CD4-positive, CD25-positive, alpha-beta regulatory T cell (primary cell): Measurements from ENCODE around the gene SGMS2. TPM values are rescaled to one million over a fixed set of nuclear protein-coding genes. Genes with fewer than 3 reads are reported as not detected.

Experiments
- ATAC-seq, 2 donors: fragments of 150-1000 bp; cut with Tn5 transposase; one replicate each; pipeline ENCODE4 v1.10.0; 2021; ENCODE audit warnings: low read depth in 2 of 2, moderate number of reproducible peaks in 2 of 2, moderate library complexity in 1 of 2
- DNase-seq, 3 donors: peaks; one replicate each; pipeline versions ENCODE4 v3.0.0 to v3.0.0-alpha.2; 2012 to 2022; ENCODE audit warnings: mixed read lengths in 1 of 3
- H3K27ac ChIP-seq: one replicate; pipeline ENCODE4 v1.7.0; 2013; ENCODE audit warnings: mild to moderate bottlenecking, low read length; ENCODE audit not compliant: insufficient read depth, poor library complexity, severe bottlenecking
- H3K27me3 ChIP-seq: one replicate; pipeline ENCODE4 v1.7.0; 2013; ENCODE audit warnings: low read length; ENCODE audit not compliant: control insufficient read depth, insufficient read depth
- H3K36me3 ChIP-seq: one replicate; pipeline ENCODE4 v1.7.0; 2013; ENCODE audit warnings: mild to moderate bottlenecking, low read length, moderate library complexity; ENCODE audit not compliant: control insufficient read depth, insufficient read depth
- H3K4me1 ChIP-seq: 2 replicates; pipeline ENCODE4 v1.7.0; 2013; ENCODE audit warnings: mild to moderate bottlenecking, low read length; ENCODE audit not compliant: insufficient read depth, control insufficient read depth, poor library complexity, severe bottlenecking
- H3K4me3 ChIP-seq: one replicate; pipeline ENCODE4 v1.7.0; 2013; ENCODE audit warnings: low read depth, mild to moderate bottlenecking, low read length, moderate library complexity
- H3K9me3 ChIP-seq, 2 experiments: 1 replicate in 1 of 2; 2 replicates in 1 of 2; pipeline ENCODE4 v1.7.0; 2013; ENCODE audit warnings: low read length in 2 of 2, mild to moderate bottlenecking in 1 of 2, moderate library complexity in 1 of 2; ENCODE audit not compliant: control insufficient read depth in 2 of 2
- H3K27ac Mint-ChIP-seq, 3 donors: one replicate each; pipeline ENCODE4 v1.8.0; 2020 to 2022; ENCODE audit warnings: mild to moderate bottlenecking in 3 of 3, mixed read lengths in 3 of 3, moderate library complexity in 2 of 3
- H3K27me3 Mint-ChIP-seq: one replicate; pipeline ENCODE4 v1.8.0; 2022; ENCODE audit warnings: mild to moderate bottlenecking, mixed read lengths
- H3K36me3 Mint-ChIP-seq: one replicate; pipeline ENCODE4 v1.8.0; 2020; ENCODE audit warnings: mixed read lengths
- H3K4me1 Mint-ChIP-seq, 4 donors: one replicate each; pipeline ENCODE4 v1.8.0; 2020 to 2022; ENCODE audit warnings: mixed read lengths in 4 of 4, mild to moderate bottlenecking in 1 of 4
- H3K4me3 Mint-ChIP-seq, 4 donors: one replicate each; pipeline ENCODE4 v1.8.0; 2020 to 2022; ENCODE audit warnings: mild to moderate bottlenecking in 4 of 4, mixed read lengths in 4 of 4, moderate library complexity in 3 of 4
- H3K9me3 Mint-ChIP-seq, 7 donors: one replicate each; pipeline ENCODE4 v1.8.0; 2020 to 2022; ENCODE audit warnings: mixed read lengths in 7 of 7, mild to moderate bottlenecking in 3 of 7, moderate library complexity in 2 of 7
- polyA plus RNA-seq, 4 donors: library from polyadenylated mRNA; unstranded; fragments of 300-500 nt; fragmentation: Illumina TruSeq; gene quantifications; one replicate each; pipeline ENCODE4 v1.2.3, GENCODE V29; 2021
- total RNA-seq: library from RNA; stranded (reverse); gene quantifications from one replicate; pipeline ENCODE4 v1.2.3, GENCODE V29; 2022

Gene SGMS2
- total and polyA plus RNA-seq, 5 donors from 2014 or later = not detected

- no peaks in the 10 kb centered on the region for H3K36me3 Mint-ChIP-seq
- Histone ChIP-seq H3K4me1 (no peaks in the 10 kb centered on the region), H3K9me3 (no peaks in the 10 kb centered on the region), H3K27ac (no peak overlapping the region), H3K36me3 (no peaks in the 10 kb centered on the region), H3K4me3 (no peak overlapping the region), H3K27me3 (peaks cover under 1% of the 10 kb centered on the region)
- ATAC-seq (no peak), DNase-seq (no peak)
- peaks cover 0 to 3% (median 0%) of the 10 kb centered on the region in 7 donors for H3K9me3 Mint-ChIP-seq
- no peak overlapping the region for H3K27ac Mint-ChIP-seq
- H3K4me3 Mint-ChIP-seq = no peak overlapping the region
- no peaks in the 10 kb centered on the region for H3K4me1 Mint-ChIP-seq
- peaks cover 18% of the 10 kb centered on the region for H3K27me3 Mint-ChIP-seq
These were observed 7.6 kb downstream of the SGMS2 start for GRCh38 chr4:107832275-107832807.

GRCh38 chr4:107834241-107834794, 9.6 kb downstream of the SGMS2 start:
- Mint-ChIP-seq H3K27ac (no peak overlapping the region), H3K4me1 (no peaks in the 10 kb centered on the region), H3K36me3 (no peaks in the 10 kb centered on the region), H3K27me3 (peaks cover 5% of the 10 kb centered on the region), H3K4me3 (no peak overlapping the region), H3K9me3 (peaks cover 0 to 3% (median 0%) of the 10 kb centered on the region in 7 donors)
- ATAC-seq (no peak), DNase-seq (no peak)
- H3K27me3 ChIP-seq = no peaks in the 10 kb centered on the region
- H3K9me3 ChIP-seq = no peaks in the 10 kb centered on the region
- no peak overlapping the region for H3K4me3 ChIP-seq
- H3K4me1 ChIP-seq = no peaks in the 10 kb centered on the region
- no peak overlapping the region for H3K27ac ChIP-seq
- H3K36me3 ChIP-seq = no peaks in the 10 kb centered on the region

- Histone ChIP-seq H3K4me3 (no peak overlapping the region), H3K27ac (no peak overlapping the region), H3K27me3 (no peaks in the 10 kb centered on the region), H3K4me1 (no peaks in the 10 kb centered on the region), H3K9me3 (no peaks in the 10 kb centered on the region), H3K36me3 (no peaks in the 10 kb centered on the region)
- Mint-ChIP-seq H3K4me1 (no peaks in the 10 kb centered on the region), H3K4me3 (no peak overlapping the region), H3K36me3 (no peaks in the 10 kb centered on the region), H3K9me3 (peaks cover 0 to 1% (median 0%) of the 10 kb centered on the region in 7 donors), H3K27ac (no peak overlapping the region), H3K27me3 (peaks cover 5% of the 10 kb centered on the region)
- DNase-seq = no peak
- ATAC-seq = no peak
These were observed 10.7 kb downstream of the SGMS2 start for GRCh38 chr4:107835406-107835805.

DNA sequence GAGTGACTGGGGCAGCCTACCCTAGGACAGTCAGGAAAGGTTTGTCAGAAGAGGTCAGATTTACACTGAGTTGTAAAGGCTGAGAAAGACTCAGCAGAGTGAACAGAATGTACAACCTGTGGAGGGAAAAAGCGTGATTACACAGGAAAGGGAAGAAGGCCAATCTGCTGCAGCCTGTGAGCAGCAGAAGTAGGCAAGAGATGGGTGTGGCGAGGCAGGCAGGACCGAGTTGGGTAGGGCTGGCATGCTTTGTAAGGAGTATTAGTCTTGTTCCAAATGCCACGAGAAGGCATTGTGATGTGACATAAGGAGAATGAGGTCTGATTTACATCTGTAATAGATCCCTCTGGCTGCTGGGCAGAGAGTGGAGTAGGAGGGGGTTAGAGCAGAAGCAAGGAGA, 12.6 kb downstream of the SGMS2 start:
- no peak overlapping the region for H3K4me3 Mint-ChIP-seq

DNA sequence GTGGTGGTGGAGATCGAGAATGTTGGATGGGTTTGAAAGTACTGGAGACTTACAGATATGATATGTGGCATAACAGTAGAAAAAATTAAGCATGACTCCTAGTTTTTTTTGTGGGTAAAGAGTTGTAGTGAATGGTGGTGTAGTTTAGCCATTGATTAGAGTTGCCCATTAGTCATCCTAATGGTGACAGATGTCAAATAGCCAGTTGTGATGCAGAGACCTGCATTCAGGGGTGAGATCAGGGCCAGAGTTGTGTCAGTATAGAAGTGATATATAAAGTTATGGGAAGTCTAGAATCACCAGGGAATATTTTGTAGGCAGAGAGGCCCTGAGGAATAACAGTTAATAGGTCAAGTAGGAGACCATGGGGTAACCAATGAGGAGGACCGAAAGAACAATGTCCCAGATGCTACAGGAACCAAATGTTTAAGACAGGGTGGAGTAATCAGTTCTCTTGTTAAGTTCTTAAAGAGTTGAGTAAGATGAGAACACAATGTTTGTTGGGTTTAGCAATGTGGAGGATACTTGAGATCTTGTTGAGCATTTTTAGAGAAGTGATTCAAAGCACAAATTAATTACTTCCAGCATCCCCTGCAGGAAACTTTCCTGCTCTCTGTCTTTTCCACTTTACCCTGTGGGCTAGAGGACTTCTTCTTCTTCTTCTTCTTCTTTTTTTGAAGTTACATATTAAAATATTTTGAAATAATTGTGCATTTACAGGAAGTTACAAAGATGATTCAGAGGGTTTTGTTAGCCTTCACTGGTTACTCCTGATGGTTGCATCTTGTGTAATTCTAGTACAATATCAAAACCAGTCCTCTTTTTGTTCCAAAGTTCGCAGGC, 13.3 kb downstream of the SGMS2 start:
- Histone ChIP-seq H3K4me3 (no peak overlapping the region), H3K9me3 (no peaks in the 10 kb centered on the region), H3K27me3 (no peaks in the 10 kb centered on the region), H3K36me3 (no peaks in the 10 kb centered on the region), H3K27ac (no peak overlapping the region), H3K4me1 (no peaks in the 10 kb centered on the region)
- no peaks in the 10 kb centered on the region for H3K4me1 Mint-ChIP-seq
- H3K4me3 Mint-ChIP-seq = no peak overlapping the region
- H3K36me3 Mint-ChIP-seq = no peaks in the 10 kb centered on the region
- H3K9me3 Mint-ChIP-seq = peaks cover 0 to 2% (median 0%) of the 10 kb centered on the region in 7 donors
- H3K27ac Mint-ChIP-seq = no peak overlapping the region
- DNase-seq = no peak
- no peak for ATAC-seq
- H3K27me3 Mint-ChIP-seq = no peaks in the 10 kb centered on the region

More for the DNA sequence above, 12.6 kb downstream of the SGMS2 start:
- Mint-ChIP-seq H3K27ac (no peak overlapping the region), H3K27me3 (peaks cover under 1% of the 10 kb centered on the region), H3K9me3 (peaks cover 0 to 2% (median 0%) of the 10 kb centered on the region in 7 donors), H3K36me3 (no peaks in the 10 kb centered on the region), H3K4me1 (no peaks in the 10 kb centered on the region)
- no peak for DNase-seq
- H3K27me3 ChIP-seq = no peaks in the 10 kb centered on the region
- H3K9me3 ChIP-seq = no peaks in the 10 kb centered on the region
- no peak for ATAC-seq
- H3K27ac ChIP-seq = no peak overlapping the region
- H3K4me3 ChIP-seq = no peak overlapping the region
- no peaks in the 10 kb centered on the region for H3K4me1 ChIP-seq
- no peaks in the 10 kb centered on the region for H3K36me3 ChIP-seq

- H3K36me3 ChIP-seq = no peaks in the 10 kb centered on the region
- ATAC-seq = no peak
These were observed 14.3 kb downstream of the SGMS2 start for GRCh38 chr4:107838861-107839565.

DNA sequence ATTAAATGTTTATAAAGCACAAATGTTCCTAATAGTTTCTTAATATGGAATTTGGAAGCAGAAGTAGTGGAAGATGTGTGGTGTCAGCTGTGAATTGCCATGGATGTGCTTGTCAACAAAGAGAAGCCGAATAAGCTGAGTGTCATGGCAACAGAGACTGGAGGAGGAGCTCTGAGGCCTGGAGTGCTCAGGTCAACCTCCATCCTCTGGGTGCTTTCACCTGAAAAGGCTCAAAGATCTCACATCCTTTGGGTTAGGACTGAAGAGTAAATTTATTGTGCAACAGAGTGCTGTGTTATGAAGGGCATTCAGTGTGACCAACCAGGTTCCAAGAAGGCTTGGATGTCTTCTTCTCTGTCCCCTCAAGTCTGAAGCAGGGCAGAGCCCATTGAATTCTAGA, 18.7 kb downstream of the SGMS2 start:
- Mint-ChIP-seq H3K4me3 (no peak overlapping the region), H3K27ac (no peak overlapping the region), H3K4me1 (no peaks in the 10 kb centered on the region), H3K36me3 (no peaks in the 10 kb centered on the region), H3K9me3 (peaks cover 0 to 2% (median 0%) of the 10 kb centered on the region in 7 donors), H3K27me3 (peaks cover 11% of the 10 kb centered on the region)
- Histone ChIP-seq H3K9me3 (no peaks in the 10 kb centered on the region), H3K27ac (no peak overlapping the region), H3K4me3 (no peak overlapping the region), H3K27me3 (no peaks in the 10 kb centered on the region), H3K4me1 (no peaks in the 10 kb centered on the region), H3K36me3 (no peaks in the 10 kb centered on the region)
- ATAC-seq (no peak), DNase-seq (no peak)

More at GRCh38 chr4:107838861-107839565, 14.3 kb downstream of the SGMS2 start:
- Mint-ChIP-seq H3K9me3 (peaks cover 0 to 2% (median 0%) of the 10 kb centered on the region in 7 donors), H3K36me3 (no peaks in the 10 kb centered on the region), H3K4me1 (no peaks in the 10 kb centered on the region), H3K4me3 (no peak overlapping the region), H3K27me3 (no peaks in the 10 kb centered on the region), H3K27ac (no peak overlapping the region)
- Histone ChIP-seq H3K27ac (no peak overlapping the region), H3K4me1 (no peaks in the 10 kb centered on the region), H3K27me3 (no peaks in the 10 kb centered on the region), H3K4me3 (no peak overlapping the region), H3K9me3 (no peaks in the 10 kb centered on the region)
- DNase-seq = no peak
